ENCODE results near the gene PCNP.
A peak's percentile ranks its signal among the peaks of the same experiment; 100 is the strongest.
"Not testable (repeated sequence)": the region's sequence is repeated elsewhere in the genome, so short reads cannot be mapped to it uniquely, and the experiment has no call there.

PCNP gene, protein sequence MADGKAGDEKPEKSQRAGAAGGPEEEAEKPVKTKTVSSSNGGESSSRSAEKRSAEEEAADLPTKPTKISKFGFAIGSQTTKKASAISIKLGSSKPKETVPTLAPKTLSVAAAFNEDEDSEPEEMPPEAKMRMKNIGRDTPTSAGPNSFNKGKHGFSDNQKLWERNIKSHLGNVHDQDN

DNA sequence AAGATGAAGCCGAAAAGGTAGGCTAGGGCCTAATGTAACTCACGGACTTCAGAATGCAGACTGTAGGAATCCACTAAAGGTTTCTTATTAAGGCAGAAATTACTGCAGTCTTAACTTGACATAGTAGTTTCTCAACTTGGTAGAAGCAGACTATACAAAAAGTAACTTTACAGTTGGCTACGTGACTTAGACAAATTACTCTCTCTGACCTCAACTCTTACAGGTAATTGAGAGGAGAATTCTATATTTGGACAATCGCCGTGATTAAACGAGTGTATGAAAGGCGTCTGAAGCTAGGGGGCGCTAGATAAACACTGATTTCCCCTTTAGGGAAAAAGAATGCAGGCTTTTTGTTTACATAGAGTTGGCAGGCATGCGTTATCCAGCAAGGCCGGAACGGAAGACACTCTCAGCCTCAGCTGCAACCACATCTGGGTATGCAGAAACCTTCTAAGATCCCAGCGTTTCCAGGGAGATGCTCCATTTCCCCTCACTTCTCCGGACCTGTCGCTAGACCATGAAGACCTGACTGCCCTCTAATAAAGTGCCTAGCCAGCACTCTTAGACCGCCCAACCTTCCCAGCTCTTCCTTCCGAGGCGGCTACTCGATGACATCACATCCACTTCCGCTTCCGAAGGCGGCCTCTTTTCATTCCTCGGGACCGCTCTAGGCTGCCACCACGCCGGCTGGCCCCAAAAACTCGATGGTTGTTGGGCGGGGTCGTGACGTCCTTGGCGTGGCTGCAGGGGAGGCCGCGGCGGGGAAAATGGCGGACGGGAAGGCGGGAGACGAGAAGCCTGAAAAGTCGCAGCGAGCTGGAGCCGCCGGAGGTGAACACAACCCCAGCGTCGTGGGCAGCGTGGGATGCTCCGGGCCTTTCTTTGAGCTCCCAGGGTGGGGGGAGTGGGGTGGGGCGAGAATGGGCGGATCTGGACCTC, at the start of gene PCNP:
Gene PCNP, plus strand, starts transcription at position 732 of the 939 bp plus-strand sequence. Its CDS starts 36 bp downstream, at position 768.
- peak; percentile 97 for DNase-seq

DNA sequence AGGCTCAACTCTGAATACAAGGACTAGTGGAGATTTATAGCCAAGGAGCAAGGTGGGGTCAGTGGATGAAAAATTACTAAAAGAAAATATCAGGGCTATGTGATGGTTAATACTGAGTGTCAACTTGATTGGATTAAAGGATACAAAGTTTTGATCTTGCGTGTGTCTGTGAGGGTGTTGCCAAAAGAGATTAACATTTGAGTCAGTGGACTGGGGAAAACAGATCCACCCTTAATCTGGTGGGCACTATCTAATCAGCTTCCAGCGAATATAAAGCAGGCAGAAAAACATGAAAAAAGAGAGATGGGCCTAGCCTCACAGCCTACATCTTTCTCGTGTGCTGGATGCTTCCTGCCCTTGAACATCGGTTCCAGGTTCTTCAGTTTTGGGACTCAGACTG, 46.5 kb upstream of the PCNP start:
- DNase-seq = no peak

DNA sequence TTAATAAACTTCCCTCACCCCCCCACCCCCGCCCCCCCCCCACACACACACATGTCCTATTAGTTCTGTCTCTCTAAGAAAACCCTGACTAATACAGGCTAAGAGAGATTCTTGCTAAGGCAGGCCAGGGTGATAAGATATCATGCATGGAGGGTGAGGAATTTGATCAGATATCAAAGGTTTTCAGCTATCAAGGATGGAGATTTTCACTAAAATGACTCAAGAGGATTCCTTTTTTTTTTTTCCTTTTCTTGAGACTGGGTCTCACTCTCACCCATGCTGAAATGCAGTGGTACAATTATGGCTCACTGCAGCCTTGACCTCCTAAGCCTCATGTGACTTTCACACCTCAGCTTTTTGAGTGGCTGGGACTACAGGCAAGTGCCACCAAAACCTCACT, 46.1 kb upstream of the PCNP start:
- no peak for DNase-seq

DNA sequence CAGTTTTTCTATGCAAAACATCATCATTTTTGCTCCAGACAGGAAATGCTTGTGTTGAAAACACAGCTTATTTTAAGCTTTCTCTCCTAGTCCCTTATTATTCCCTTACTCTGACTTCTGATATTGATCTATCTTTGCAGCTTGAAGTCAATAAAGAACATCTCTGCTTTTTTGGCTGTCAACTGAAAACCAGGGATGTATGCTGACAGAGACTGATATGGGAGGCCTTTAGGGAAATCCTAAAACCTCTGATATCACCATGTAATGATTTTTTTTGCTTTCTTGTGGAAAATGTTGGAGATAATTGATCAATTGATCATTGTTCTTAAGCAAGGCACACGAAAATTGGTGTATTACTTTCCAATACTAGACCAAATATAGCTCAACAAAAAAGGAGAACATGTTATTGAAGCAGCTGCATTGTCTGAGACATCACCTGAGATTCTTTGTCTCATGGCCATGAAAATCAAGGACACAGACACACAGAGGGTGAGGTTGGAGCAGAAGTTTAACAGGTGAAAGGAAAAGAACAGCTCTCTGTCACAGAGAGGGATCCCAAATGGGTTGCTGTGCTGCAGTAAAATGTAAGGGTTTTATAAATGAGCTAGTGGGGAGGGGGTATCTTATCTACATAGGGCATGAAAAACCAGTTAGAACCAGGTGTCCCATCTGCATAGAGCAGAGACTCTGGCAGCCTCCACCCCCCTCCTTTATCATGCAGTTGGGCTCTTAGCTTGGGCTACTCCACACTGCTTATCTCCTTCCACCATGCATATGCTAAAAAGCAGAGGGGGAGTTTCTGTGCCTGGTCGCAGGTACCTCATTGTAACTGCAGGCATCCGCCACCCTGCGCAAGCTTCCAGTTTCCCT, 43.9 kb upstream of the PCNP start:
- DNase-seq = no peak

DNA sequence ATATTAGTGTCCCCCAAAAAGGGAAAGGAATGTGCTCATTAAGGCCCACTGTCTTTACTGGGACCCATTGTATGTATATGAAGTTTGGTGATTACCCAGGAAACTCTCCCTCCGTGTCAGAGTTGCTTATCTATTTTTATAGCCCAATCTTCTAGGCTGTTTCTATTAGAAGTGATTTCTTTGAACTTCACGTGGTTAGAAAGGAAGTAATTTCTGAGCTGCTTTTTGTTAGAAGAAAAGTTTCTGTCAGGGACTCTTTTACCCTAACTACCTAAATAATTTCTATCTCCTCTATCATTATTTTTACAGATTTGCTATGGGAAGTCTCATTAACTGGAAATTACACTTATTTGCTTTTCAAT, 43.3 kb upstream of the PCNP start:
- DNase-seq = no peak

DNA sequence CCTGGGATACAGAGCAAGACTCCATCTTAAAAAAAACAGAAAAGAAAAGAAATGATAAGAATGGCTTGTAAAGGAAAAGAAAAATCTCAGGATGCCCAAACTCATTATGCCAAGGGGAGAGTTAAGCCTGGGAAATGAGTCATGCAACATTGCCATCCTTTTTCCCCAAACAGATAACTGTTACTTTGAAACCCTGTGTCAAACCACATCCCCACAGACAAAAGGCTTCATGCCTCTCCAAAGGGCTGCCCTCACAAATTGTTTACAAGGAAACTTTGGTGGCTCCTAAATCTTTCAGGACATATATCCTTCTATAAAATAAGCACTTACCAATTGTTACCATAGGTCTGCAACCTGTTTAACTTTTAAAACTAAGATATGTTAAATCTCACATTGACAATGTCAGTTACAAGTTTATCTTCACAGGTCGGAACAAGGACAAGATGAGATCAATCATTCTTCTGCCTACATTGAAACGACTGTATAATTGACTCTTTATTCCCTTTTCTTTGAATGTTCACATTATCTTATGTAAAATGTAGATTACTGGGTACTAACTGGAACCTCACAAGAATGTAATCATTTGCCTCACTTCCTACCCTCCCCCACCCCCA, 42.4 kb upstream of the PCNP start:
- no peak for DNase-seq

DNA sequence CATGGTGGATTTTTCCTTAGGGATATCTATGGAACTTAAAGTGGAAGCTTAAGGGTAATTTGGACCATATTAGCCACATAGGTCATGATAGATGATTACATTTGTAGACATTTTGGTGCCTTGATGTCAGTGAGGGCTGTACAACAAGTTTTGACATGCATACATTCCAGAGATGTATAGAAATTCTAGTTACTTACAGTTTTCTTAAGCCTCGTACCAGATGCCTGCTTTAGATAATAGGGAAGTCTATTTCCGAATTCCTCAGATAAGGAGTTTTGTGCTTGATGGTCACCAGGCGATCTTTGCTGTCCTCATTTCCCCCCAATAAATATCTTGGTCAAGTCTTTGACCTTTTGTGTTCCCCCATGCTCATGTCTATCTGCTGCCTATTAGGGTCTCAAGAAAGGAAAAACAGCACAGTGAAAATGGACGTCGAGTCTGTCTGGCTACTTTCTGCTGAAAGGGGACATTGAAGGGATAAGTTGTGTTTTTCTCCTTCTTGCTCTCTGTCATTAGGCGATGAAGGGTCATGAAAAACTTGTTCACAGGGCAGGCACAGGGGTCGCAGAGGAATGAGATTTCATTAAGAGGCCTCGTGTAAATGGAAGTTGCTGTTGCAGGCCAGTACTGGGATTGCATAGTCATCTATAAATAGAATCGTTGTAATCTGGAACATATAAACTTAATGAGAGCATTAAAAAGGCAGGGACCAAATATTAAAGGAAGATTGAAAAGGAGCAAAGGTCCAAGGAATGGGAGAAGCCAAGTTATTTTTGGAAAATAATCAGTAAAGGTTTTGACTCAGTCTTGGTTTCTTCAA, 41.0 kb upstream of the PCNP start:
- DNase-seq = no peak

DNA sequence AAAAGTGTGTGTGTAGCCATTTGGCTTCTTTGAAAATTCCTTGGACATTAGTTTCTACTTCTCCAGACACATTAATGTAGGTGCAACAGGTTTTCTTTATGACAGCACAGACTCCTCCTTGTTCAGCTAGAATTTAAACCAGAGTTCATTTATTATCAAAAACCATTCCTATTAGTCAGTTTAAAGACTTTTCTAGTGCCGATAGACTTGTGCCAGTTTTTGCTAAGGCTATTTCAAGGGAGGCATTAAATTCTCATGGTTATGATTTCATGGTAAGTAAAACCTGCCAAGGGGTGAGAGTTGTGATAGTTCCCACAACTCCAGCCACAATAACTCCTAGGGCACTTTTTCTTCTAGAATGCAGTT, 40.4 kb upstream of the PCNP start:
- no peak for DNase-seq

DNA sequence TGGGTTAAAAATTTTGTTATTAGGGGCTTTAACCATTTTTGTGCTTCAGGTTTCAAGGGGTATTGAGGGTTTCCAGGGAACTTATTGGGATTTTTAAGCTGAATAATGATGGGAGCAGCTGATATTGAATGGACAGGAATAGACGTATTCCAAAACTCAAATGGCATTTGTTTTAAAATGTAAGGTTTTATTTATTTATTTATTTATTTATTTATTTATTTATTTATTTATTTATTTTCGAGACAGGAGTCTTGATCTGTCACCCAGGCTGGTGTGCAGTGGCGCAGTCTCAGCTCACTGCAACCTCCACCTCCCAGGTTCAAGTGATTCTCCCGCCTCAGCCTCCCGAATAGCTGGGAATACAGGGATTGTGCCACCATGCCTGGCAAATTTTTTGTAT, 38.8 kb upstream of the PCNP start:
- DNase-seq = no peak

DNA sequence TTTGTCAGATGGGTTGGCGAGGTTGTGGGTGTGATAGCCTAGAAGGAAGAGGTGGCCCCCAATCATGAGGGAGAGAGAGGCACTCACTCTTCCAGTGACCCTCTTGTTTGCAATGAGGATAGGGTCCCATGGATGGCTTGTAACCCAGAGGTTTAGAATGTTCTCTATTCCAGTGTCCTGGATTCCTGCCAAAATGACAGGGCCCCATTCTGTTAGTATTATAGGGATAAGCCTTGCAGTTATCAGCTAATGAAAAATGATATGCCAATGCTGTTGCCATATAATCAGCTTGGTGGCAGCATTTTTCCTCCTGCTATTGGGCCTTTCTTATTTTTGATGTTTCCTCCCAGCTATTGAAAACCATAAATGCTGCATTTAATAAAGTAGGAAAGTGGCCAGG, 37.7 kb upstream of the PCNP start:
- no peak for DNase-seq

DNA sequence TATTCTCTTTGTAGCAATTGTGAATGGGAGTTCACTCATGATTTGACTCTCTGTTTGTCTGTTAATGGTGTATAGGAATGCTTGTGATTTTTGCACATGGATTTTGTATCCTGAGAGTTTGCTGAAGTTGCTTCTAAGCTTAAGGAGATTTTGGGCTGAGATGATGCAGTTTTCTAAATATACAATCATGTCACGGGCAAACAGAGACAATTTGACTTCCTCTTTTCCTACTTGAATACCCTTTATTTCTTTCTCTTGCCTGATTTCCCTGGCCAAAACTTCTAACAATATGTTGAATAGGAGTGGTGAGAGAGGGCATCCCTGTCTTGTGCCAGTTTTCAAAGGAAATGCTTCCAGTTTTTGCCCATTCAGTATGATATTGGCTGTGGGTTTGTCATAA, 37.0 kb upstream of the PCNP start:
- not testable (repeated sequence) for DNase-seq

DNA sequence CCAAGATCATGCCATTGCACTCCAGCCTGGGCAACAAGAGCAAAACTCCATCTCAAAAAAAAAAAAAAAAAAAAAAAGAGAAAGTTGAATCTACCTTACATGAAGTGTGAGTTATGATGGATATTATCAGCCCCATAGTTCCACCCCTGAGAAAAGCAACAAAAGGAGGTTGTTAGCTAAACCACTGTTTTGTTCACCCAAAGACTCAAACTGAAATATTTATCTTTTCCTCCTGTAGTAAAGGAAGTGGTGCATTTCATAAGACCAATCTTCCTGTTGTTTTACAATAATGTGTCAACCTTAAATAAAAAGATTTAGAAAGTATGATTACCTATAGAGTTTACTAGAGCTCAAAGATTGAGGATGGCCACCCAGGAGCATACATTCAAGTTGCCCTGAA, 31.0 kb upstream of the PCNP start:
- DNase-seq = no peak

DNA sequence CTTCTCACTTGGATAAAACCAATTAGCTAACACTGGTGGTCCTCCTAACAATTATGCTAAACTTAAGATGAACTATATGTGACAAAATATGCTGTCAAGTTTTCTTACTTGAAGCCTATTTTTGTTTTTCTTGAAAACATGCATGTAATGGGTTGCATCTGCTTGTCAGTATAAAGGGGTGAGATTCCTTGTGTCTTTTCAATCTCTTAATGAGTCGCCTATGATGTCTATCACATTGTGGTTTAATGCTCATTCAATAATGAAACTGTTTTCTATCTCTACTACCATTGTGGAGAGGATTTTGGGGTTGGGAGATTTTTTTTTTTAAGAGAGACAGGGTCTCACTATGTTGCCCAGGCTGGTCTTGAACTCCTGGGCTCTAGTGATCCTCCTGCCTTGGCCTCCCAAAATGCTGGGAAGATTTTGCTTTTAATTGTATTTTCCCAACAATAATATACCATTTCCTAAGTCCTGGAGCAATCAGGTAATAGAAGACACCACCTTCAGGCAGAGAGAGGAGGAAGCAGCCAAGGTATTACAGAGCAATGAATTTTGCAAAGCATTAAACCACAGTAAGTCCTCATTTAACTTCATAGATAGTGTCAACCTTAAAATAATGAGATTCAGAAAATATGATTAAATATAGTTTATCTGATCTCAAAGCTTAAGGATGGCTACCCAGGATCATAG, 29.7 kb upstream of the PCNP start:
- no peak for DNase-seq

DNA sequence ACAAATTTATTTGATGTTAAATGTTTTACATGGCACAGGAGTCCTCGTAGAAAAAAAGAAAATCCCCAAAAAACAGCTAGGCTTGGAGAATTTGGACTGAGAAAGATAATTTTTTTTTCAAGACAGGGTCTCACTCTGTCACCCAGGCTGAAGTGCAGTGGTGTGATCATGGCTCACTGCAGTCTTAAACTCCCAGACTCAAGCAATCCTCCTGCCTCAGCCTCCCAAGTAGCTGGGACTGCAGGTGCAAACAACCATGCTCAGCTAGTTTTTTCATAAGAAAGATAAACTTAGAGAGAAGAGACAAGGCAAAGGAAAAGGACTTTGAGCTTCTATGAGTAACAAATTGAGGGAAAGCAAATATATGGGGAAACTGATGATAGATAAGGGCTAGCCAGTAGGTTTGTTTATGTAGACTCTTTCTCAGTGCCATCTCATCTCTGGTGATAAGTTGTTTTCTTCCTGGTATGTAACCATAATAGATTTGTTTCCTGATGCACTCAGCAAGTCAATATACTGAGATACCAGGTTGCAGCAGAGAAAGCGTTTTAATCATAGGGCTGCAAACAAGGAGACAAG, 25.4 kb upstream of the PCNP start:
- DNase-seq = no peak

DNA sequence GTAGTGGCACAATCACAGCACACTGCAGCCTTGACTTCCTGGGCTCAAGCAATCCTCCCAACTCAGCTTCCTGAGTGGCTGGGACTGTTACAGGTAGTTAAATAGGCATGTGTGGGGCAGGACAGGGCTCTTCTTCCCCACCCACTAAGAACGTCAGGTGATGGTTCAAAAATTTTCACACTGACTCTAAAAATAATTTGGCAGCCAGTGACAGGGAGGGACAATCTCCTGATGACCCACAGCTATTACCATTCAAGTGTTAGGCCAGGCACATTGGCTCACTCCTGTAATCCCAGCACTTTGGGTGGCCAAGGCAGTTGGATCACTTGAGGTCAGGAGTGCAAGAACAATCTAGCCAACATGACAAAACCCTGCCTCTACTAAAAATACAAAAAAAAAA, 24.5 kb upstream of the PCNP start:
- DNase-seq = no peak

DNA sequence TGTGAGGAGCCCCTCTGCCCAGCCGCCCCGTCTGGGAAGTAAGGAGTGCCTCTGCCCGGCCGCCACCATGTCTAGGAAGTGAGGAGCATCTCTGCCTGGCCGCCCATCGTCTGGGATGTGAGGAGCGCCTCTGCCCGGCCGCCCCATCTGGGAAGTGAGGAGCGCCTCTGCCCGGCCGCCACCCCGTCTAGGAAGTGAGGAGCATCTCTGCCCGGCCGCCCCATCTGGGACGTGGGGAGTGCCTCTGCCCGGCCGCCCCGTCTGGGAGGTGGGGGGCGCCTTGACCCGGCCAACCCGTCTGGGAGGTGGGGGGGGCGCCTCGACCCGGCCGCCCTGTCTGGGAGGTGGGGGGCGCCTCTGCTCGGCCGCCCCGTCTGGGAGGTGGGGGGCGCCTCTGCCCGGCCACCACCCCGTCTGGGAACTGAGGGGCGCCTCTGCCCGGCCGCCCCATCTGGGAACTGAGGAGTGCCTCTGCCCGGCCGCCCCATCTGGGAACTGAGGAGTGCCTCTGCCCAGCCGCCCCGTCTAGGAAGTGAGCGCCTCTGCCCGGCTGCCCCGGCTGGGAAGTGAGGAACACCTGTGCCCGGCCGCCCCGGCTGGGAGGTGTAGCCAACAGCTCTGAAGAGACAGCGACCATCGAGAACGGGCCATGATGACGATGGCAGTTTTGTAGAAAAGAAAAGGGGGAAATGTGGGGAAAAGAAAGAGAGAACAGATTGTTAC, 22.5 kb upstream of the PCNP start:
- not testable (repeated sequence) for DNase-seq

DNA sequence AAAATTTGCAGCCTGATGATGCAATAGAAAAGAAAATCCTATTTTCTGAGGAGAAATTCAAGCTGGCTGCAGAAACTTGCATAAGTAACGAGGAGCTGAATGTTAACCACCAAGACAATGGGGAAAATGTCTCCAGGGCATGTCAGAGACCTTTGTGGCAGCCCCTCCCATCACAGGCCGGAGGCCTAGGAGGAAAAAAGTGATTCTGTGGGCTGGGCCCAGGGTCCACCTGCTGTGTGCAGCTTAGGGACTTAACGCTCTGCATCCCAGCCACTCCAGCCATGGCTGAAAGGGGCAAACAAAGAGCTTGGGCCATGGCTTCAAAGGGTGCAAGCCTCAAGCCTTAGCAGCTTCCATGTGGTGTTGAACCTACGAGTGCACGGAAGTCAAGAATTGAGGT, 20.6 kb upstream of the PCNP start:
- not testable (repeated sequence) for DNase-seq

DNA sequence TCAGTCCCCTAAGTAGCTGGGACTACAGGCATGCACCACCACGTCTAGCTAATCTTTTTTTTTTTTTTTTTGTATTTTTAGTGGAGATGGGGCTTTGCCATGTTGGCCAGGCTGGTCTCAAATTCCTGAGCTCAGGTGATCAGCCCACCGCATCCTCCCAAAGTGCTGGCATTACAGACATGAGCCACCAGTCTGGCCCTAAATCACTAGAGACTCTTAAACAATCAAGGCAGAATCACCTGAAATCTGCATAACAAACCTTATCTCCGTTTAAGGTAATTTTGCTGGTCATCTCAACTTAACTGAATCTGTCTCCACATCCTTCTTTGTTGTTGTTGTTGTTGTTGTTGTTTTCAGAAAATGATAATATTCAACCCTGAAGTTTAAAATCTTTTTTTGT, 17.9 kb upstream of the PCNP start:
- no peak for DNase-seq

DNA sequence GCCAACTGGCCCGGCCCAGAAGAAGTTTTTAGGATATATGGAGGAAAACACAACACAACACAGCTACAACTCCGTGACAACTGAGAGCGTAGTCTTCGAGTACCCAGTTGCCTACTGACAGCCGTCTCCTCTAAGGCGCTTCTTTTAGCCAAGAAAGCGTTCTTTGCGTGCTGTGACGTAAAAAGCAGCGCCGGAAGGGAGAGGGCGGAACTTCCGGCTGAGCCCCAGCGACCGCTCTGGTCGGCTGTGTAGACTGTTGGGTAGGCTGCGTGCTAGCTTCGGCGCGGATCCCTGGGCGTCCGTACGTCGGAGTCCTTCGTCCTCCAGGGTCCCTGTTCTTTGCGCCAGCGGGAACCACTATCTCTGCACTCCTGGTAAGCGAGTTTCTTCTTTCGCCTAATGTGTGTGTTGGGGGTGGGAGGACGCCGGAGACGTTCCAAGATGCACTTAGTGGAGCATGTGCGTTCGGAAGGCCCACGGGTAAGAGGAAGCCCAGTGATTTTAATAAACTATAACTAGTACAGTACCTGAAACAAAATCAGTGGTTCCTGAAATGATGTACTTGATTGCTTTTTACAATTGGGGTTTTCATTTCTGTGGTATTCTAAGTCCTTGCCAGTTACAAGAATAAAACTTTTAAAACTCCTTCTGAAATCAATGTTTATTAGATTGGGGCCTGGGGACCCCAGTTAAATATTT, 12.2 kb upstream of the PCNP start, which contains the start of gene TRMT10C:
Gene TRMT10C, plus strand, starts transcription at position 239 of the 699 bp plus-strand sequence. CDS start 2,914 bp downstream, outside the sequence.
- peak; percentile 79 for DNase-seq

Data from NCI-H2107 (cell line).